Testis (tissue), 3 donors: ENCODE results near the gene RPUSD3. TPM values are rescaled to one million over a fixed set of nuclear protein-coding genes. Genes with fewer than 3 reads are reported as not detected.

Source experiments
- DNase-seq: peaks from one replicate; pipeline ENCODE4 v3.0.0-alpha.2; 2019
- H3K27ac ChIP-seq, 2 donors: fragments of 200-600 bp; sonication (generic); one replicate each; pipeline ENCODE4 v1.5.1; 2019
- H3K27me3 ChIP-seq: fragments of 200-600 bp; sonication (generic); one replicate; pipeline ENCODE4 v1.5.1; 2019
- H3K36me3 ChIP-seq: fragments of 200-600 bp; sonication (generic); one replicate; pipeline ENCODE4 v1.5.1; 2017; ENCODE audit warnings: low read depth; ENCODE audit errors: missing control alignments
- H3K4me1 ChIP-seq: fragments of 200-600 bp; sonication (generic); one replicate; pipeline ENCODE4 v1.5.1; 2019
- H3K4me3 ChIP-seq, 2 donors: fragments of 200-600 bp; sonication (generic); one replicate each; pipeline ENCODE4 v1.5.1; 2017 to 2019
- H3K9me3 ChIP-seq: fragments of 200-600 bp; sonication (generic); one replicate; pipeline ENCODE4 v1.5.1; 2017
- CTCF ChIP-seq, 3 experiments: fragments of 450-650 bp in 2 of 3; fragments of 200-600 bp in 1 of 3; sonication (generic) in 1 of 3; IDR thresholded peaks; one replicate each; pipeline ENCODE4 v1.5.1; 2016 to 2019; ENCODE audit warnings: antibody characterized with exemption in 3 of 3, mild to moderate bottlenecking in 2 of 3, moderate library complexity in 1 of 3
- POLR2A ChIP-seq: fragments of 450-650 bp; IDR thresholded peaks from one replicate; pipeline ENCODE4 v1.6.1; 2017; ENCODE audit warnings: antibody characterized with exemption, mild to moderate bottlenecking, moderate library complexity
- WGBS, 2 donors: methylation state at CpG; one replicate each; pipeline ENCODE4 v1.1.5; 2018; 5-methylcytosine and 5-hydroxymethylcytosine counted together
- intact Hi-C: fragments of 100-400 bp; cut with DNase I; formaldehyde crosslinking; loops from one replicate; pipeline ENCODE4 v1.15.1; 2023; ENCODE audit warnings: low total_unique reads
- polyA plus RNA-seq: library from polyadenylated mRNA; stranded (reverse); fragments of 350-450 nt; fragmentation: Illumina TruSeq; extraction: RNeasy Lipid Tissue Mini Kit (QIAGEN cat#74804); gene quantifications from one replicate; pipeline ENCODE4 v1.2.3, GENCODE V29; 2014; ENCODE audit warnings: low read depth, low replicate concordance; ENCODE audit not compliant: insufficient read depth
- total RNA-seq, 2 donors: library from RNA; depleted of rRNA; stranded (reverse); fragments of >200 nt; gene quantifications; one replicate each; pipeline ENCODE4 v1.2.3, GENCODE V29; 2016

The RPUSD3 gene
- total and polyA plus RNA-seq, 3 donors from 2014 or later = 53.3 to 124 (median 63.4) TPM

- intact Hi-C loops = no loop called here
These were observed 16.8 kb downstream of the RPUSD3 start for GRCh38 chr3:9826815-9827573.

GRCh38 chr3:9825451-9826040 lies 18.3 kb downstream of the RPUSD3 start:
- TF ChIP-seq CTCF (IDR thresholded peaks at IDR 0.05) = no peak
- DNase-seq = no peak
- Histone ChIP-seq H3K4me3 (no peak overlapping the region), H3K27me3 (no peaks in the 10 kb centered on the region), H3K4me1 (no peaks in the 10 kb centered on the region), H3K27ac (no peak overlapping the region), H3K9me3 (no peaks in the 10 kb centered on the region), H3K36me3 (no peaks in the 10 kb centered on the region)
- intact Hi-C loops = no loop called here
- WGBS, 2 donors = 80 to 82% methylated on average over 14 of the region's 14 CpGs

More at GRCh38 chr3:9826815-9827573, 16.8 kb downstream of the RPUSD3 start:
- DNase-seq = no peak
- H3K4me1 ChIP-seq = no peaks in the 10 kb centered on the region
- H3K4me3 ChIP-seq = no peak overlapping the region
- WGBS, 2 donors = 79 to 88% methylated on average over 20 of the region's 20 CpGs
- H3K27me3 ChIP-seq = no peaks in the 10 kb centered on the region
- H3K27ac ChIP-seq = no peak overlapping the region
- no peaks in the 10 kb centered on the region for H3K9me3 ChIP-seq
- TF ChIP-seq CTCF (IDR thresholded peaks at IDR 0.05) = no peak
- no peak for TF ChIP-seq POLR2A
- H3K36me3 ChIP-seq = no peaks in the 10 kb centered on the region

GRCh38 chr3:9820946-9821345 lies 22.9 kb downstream of the RPUSD3 start:
- TF ChIP-seq CTCF (IDR thresholded peaks at IDR 0.05) (peak in 1 of 3 experiments; percentile 31), POLR2A (no peak)
- Histone ChIP-seq H3K36me3 (no peaks in the 10 kb centered on the region), H3K27me3 (no peaks in the 10 kb centered on the region), H3K4me1 (no peaks in the 10 kb centered on the region), H3K27ac (no peak overlapping the region), H3K4me3 (no peak overlapping the region), H3K9me3 (no peaks in the 10 kb centered on the region)
- WGBS, 2 donors = 74 to 83% methylated on average over 2 of the region's 2 CpGs
- intact Hi-C loops = no loop called here
- DNase-seq = no peak

GRCh38 chr3:9820543-9820942 lies 23.3 kb downstream of the RPUSD3 start:
- H3K27me3 ChIP-seq = no peaks in the 10 kb centered on the region
- H3K36me3 ChIP-seq = no peaks in the 10 kb centered on the region
- WGBS, 2 donors = 85 to 91% methylated on average over 12 of the region's 12 CpGs
- TF ChIP-seq POLR2A = no peak
- TF ChIP-seq CTCF (IDR thresholded peaks at IDR 0.05) = no peak
- no peaks in the 10 kb centered on the region for H3K4me1 ChIP-seq
- intact Hi-C loops = no loop called here
- H3K9me3 ChIP-seq = no peaks in the 10 kb centered on the region
- H3K4me3 ChIP-seq = no peak overlapping the region
- no peak for DNase-seq
- no peak overlapping the region for H3K27ac ChIP-seq
